Cardiac muscle cell (in vitro differentiated cells and primary cell): ENCODE results near the gene PTPRK. TPM values are rescaled to one million over a fixed set of nuclear protein-coding genes. Genes with fewer than 3 reads are reported as not detected.

Source experiments
- DNase-seq, 2 donors: peaks; one replicate each; pipeline versions ENCODE4 v3.0.0 to v3.0.0-alpha.2; 2010 to 2017; ENCODE audit warnings: low read depth in 1 of 2, low spot score in 1 of 2
- H3K27ac ChIP-seq: fragments of 200-600 bp; sonication (generic); 2 replicates; pipeline ENCODE4 v1.5.1; 2016
- H3K27me3 ChIP-seq: fragments of 200-600 bp; sonication (generic); 2 replicates; pipeline ENCODE4 v1.6.0; 2016; ENCODE audit warnings: control low read depth
- H3K36me3 ChIP-seq: fragments of 200-600 bp; sonication (generic); 2 replicates; pipeline ENCODE4 v1.5.1; 2016; ENCODE audit warnings: control low read depth
- H3K4me1 ChIP-seq: fragments of 200-600 bp; sonication (generic); 2 replicates; pipeline ENCODE4 v1.8.1; 2017; ENCODE audit warnings: low read depth, mild to moderate bottlenecking, mixed run types
- H3K4me3 ChIP-seq: fragments of 200-600 bp; sonication (generic); 2 replicates; pipeline ENCODE4 v1.5.1; 2016; ENCODE audit warnings: mild to moderate bottlenecking
- H3K9me3 ChIP-seq: fragments of 200-600 bp; sonication (generic); 2 replicates; pipeline ENCODE4 v1.5.1; 2017; ENCODE audit warnings: low read depth, mild to moderate bottlenecking, control low read depth
- CTCF ChIP-seq: IDR thresholded peaks from 2 replicates; pipeline ENCODE4 v1.5.1; 2012; ENCODE audit warnings: low read depth, mild to moderate bottlenecking, low read length
- polyA plus RNA-seq: library from polyadenylated mRNA; unstranded; fragments of >200 nt; fragmentation: Nextera tagmentation; extraction: Ambion mirVana; gene quantifications from 2 replicates; pipeline ENCODE4 v1.2.1, GENCODE V29; 2016
- total RNA-seq: library from RNA; depleted of rRNA; stranded (reverse); fragments of >200 nt; gene quantifications from 2 replicates; pipeline ENCODE4 v1.2.3, GENCODE V29; 2016

The PTPRK gene
- total and polyA plus RNA-seq, 2 experiments from 2014 or later, result 48.3 to 73.1 TPM

- Histone ChIP-seq H3K36me3 (no peaks in the 10 kb centered on the region), H3K9me3 (no peaks in the 10 kb centered on the region), H3K4me1 (no peaks in the 10 kb centered on the region), H3K27ac (no peak overlapping the region), H3K27me3 (no peaks in the 10 kb centered on the region), H3K4me3 (no peak overlapping the region)
- DNase-seq, result no peak
- TF ChIP-seq CTCF, result no peak
Observed at GRCh38 chr6:127956260-127956888, 564.0 kb downstream of the PTPRK start.

- Histone ChIP-seq H3K36me3 (no peaks in the 10 kb centered on the region), H3K4me3 (no peak overlapping the region), H3K27me3 (no peaks in the 10 kb centered on the region), H3K4me1 (no peaks in the 10 kb centered on the region), H3K27ac (no peak overlapping the region), H3K9me3 (no peaks in the 10 kb centered on the region)
- no peak for TF ChIP-seq CTCF
- no peak for DNase-seq
Observed at GRCh38 chr6:127954082-127954481, 566.3 kb downstream of the PTPRK start.

GRCh38 chr6:127952831-127953230, 567.6 kb downstream of the PTPRK start:
- no peak for TF ChIP-seq CTCF
- Histone ChIP-seq H3K4me3 (no peak overlapping the region), H3K4me1 (no peaks in the 10 kb centered on the region), H3K9me3 (no peaks in the 10 kb centered on the region), H3K27me3 (no peaks in the 10 kb centered on the region), H3K27ac (no peak overlapping the region), H3K36me3 (no peaks in the 10 kb centered on the region)
- DNase-seq, result no peak

- no peaks in the 10 kb centered on the region for H3K9me3 ChIP-seq
- no peaks in the 10 kb centered on the region for H3K4me1 ChIP-seq
- H3K27me3 ChIP-seq, result no peaks in the 10 kb centered on the region
- H3K4me3 ChIP-seq, result no peak overlapping the region
- H3K27ac ChIP-seq, result no peak overlapping the region
- TF ChIP-seq CTCF, result no peak
- H3K36me3 ChIP-seq, result no peaks in the 10 kb centered on the region
- DNase-seq, result no peak
Observed at GRCh38 chr6:127952176-127952575, 568.2 kb downstream of the PTPRK start.

GRCh38 chr6:127951172-127951917, 569.1 kb downstream of the PTPRK start:
- no peak for TF ChIP-seq CTCF
- no peaks in the 10 kb centered on the region for H3K27me3 ChIP-seq
- no peaks in the 10 kb centered on the region for H3K9me3 ChIP-seq
- no peaks in the 10 kb centered on the region for H3K36me3 ChIP-seq
- no peaks in the 10 kb centered on the region for H3K4me1 ChIP-seq
- DNase-seq, result no peak
- no peak overlapping the region for H3K27ac ChIP-seq
- H3K4me3 ChIP-seq, result no peak overlapping the region
